HG03378 (cell line): ENCODE results near the gene C6orf141.
"Not testable (repeated sequence)": the region's sequence is repeated elsewhere in the genome, so short reads cannot be mapped to it uniquely, and the experiment has no call there.

Experiments
- ATAC-seq: cut with Tn5 transposase; IDR thresholded peaks from one replicate; pipeline ENCODE4 v1.9.1; 2021; ENCODE audit warnings: mild to moderate bottlenecking, moderate library complexity; ENCODE audit not compliant: unreplicated experiment

The C6orf141 gene

DNA sequence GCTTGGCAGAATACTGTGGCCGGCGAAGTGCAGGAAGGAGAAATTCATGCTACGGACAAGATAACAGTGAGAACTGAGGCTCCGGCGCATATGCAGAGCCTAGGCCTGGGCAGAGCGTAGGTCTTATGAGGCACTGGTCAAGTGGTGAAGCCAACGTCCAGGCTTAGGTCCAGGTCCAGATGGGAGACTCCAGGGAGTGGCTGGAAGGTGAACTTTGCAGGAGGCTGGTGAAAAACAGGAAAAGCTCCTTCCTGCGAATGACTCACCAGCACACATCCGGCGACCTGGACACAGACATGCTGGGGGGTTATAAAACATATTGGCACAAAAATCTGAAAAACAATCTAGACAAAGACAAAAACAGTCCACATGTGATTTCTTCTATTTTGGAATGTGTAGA lies 15.4 kb downstream of the C6orf141 start:
- ATAC-seq = no peak

DNA sequence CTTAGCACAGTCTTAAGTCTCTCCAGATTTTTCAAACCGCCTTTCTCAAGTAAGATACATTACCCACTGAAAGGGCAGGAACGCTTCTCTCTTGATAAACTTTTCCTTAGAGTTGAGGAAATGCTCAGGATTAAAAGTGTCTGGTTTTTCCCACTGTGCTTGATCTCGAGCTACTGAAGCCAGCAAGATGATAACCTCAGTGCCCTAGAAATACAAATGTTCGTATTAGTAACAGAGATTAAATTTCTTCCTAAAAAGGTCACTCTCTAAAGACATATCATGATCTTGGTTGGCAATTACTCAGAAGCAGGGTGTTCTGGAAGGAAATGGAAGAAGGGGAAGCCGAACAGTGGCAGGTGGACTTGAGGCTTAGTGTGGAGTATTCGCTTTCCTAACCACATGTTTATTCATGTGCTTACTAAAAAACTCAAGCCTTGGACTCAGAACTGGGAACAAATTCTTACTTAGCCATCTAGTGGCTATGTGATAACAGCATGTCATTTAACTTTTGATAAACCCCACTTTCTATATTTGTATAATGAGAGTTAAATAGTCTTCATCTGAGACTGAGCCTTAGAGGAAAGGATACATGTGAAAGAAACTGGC lies 20.1 kb downstream of the C6orf141 start:
- no peak for ATAC-seq

DNA sequence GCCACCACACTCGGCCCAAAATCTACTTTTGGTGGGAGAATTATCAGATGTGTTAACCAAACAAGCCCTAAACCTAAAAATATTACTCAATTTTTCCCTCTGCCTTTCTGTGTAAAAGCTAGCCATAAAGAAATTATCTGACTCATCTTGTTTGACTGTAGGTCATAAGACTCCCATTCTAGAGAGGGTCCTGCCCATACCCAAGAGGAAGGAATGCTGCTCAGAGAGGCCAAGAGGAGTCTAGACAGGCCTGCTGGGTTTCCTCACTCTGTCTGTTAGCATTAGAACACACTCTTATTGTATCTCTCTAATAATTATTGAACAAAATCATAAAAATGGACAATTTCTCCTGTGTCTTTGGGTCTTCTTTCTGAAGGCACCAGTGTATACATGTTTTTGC lies 26.1 kb downstream of the C6orf141 start:
- no peak for ATAC-seq

DNA sequence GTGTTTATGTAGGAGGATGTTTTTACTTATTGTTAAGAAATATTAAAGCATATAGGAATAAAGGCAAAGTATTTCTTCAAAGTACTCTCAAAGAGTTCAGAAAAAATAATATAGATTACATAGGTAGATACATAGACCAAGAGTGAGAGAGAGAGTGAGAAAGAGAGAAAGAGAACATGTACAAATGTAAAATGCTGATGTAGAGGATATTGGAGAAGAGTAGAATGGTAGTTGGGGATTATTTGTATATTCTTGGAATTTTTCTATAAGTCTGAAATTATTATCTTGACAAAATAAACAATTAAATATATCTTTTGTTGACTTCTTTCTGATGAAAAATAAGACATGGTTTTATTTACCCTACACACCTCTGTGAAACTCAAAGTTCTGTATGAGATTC lies 29.2 kb downstream of the C6orf141 start:
- no peak for ATAC-seq

DNA sequence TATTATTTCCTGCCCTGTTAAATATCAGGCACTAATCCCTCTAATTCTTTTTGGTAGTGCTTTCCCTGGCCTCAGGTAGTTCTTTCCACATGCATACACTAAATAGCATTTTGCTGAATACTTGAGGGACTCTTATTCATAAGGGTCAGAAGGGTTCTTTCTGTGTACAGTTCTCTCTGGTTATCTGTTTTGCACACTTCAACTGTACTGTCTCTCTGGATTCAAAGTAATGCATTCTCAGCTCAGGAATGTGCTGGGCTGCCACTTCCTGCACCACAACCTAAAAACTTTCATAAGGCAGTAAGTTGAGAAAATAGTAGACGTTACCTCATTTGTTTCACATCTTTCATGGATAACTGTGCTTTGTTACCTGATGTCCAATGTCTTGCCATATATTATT lies 32.1 kb downstream of the C6orf141 start:
- no peak for ATAC-seq

DNA sequence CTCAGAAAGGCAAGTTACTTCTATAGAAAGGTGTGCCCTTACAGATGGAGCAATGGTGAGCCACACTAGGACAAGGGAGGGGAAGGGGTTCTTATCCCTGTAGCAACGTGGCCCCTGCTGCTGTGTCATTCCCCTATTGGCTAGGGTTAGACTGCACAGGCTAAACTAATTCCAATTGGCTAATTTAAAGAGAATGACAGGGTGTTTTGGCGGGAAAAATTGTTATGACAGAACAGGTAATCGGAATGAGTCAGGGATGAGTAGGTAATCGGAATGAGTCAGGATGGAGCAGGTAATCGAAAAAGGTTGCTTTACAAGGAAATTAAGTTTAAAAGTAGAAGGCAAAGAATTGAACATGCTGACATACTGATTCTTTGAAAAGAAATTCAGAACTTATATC lies 36.8 kb downstream of the C6orf141 start:
- not testable (repeated sequence) for ATAC-seq
